ENCODE data around the gene TPSD1.

- no peak for TF ChIP-seq NR2C2 (IDR thresholded peaks at IDR 0.05; ENCODE audit: borderline replicate concordance, control insufficient read depth, insufficient read length, low read depth)
- TF ChIP-seq RUNX3 (IDR thresholded peaks at IDR 0.05; ENCODE audit: low read length), result no peak
Measured at GRCh38 chr16:1279945-1280589, 24.2 kb downstream of the TPSD1 start.
